Esophagus squamous epithelium (tissue), 4 donors: ENCODE data around the gene CLRN3.

Source experiments
- POLR2A ChIP-seq, 4 donors: fragments of 450-650 bp; IDR thresholded peaks; one replicate each; pipeline ENCODE4 v1.6.1; 2017; ENCODE audit warnings: antibody characterized with exemption in 4 of 4, mild to moderate bottlenecking in 4 of 4, moderate library complexity in 3 of 4
- TF ChIP-seq, protein P1 (sequence below), 6 experiments: fragments of 450-650 bp in 4 of 6; fragments of 200-600 bp in 2 of 6; sonication (generic) in 2 of 6; IDR thresholded peaks; one replicate each; pipeline ENCODE4 v1.5.1; 2016 to 2019; ENCODE audit warnings: antibody characterized with exemption in 6 of 6, mild to moderate bottlenecking in 4 of 6, moderate library complexity in 4 of 6

DNA sequence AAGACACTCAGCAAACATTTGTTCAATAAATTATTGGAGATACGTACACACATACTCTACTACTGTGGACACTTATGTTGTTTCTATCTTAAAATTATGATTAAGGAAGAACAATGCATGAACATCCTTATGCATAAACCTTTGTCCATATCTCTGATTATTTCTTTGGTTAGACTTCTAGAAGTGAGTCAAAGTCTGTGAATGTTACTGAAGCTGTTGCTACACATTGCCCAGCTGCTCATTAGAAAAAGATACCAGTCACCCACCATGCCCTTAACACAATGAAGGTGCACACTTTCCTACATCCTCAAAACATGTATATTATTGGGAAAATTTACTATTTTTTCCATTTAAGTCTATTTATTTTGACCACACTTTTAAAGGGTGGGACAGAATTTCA is 1.4 kb upstream of the CLRN3 start:
- TF ChIP-seq, protein P1, sequence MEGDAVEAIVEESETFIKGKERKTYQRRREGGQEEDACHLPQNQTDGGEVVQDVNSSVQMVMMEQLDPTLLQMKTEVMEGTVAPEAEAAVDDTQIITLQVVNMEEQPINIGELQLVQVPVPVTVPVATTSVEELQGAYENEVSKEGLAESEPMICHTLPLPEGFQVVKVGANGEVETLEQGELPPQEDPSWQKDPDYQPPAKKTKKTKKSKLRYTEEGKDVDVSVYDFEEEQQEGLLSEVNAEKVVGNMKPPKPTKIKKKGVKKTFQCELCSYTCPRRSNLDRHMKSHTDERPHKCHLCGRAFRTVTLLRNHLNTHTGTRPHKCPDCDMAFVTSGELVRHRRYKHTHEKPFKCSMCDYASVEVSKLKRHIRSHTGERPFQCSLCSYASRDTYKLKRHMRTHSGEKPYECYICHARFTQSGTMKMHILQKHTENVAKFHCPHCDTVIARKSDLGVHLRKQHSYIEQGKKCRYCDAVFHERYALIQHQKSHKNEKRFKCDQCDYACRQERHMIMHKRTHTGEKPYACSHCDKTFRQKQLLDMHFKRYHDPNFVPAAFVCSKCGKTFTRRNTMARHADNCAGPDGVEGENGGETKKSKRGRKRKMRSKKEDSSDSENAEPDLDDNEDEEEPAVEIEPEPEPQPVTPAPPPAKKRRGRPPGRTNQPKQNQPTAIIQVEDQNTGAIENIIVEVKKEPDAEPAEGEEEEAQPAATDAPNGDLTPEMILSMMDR (IDR thresholded peaks at IDR 0.05): no peak
- TF ChIP-seq POLR2A (IDR thresholded peaks at IDR 0.05): no peak
